ENCODE results near the gene TAF15.
A peak's percentile ranks its signal among the peaks of the same experiment; 100 is the strongest.

TAF15 gene

GRCh38 chr17:35774499-35774898 lies 34.8 kb upstream of the TAF15 start:
- TF ChIP-seq CTCF (conservative IDR thresholded peaks at IDR 0.05), result no peak
- peak overlapping the region; percentile 38 for H3K27ac ChIP-seq

- peak overlapping the region; percentile 38 for H3K27ac ChIP-seq
- no peak for TF ChIP-seq CTCF (conservative IDR thresholded peaks at IDR 0.05)
Observed at GRCh38 chr17:35775039-35775438, 34.2 kb upstream of the TAF15 start.

GRCh38 chr17:35775583-35775982 lies 33.7 kb upstream of the TAF15 start:
- TF ChIP-seq CTCF (conservative IDR thresholded peaks at IDR 0.05), result no peak
- no peak overlapping the region; the same call in 1 of the 2 replicates for H3K27ac ChIP-seq

- TF ChIP-seq CTCF (conservative IDR thresholded peaks at IDR 0.05), result no peak
- H3K27ac ChIP-seq, result no peak overlapping the region
Observed at GRCh38 chr17:35778641-35779196, 30.6 kb upstream of the TAF15 start.

- peak overlapping the region; percentile 90; the same call in 1 of the 2 replicates for H3K27ac ChIP-seq
- no peak for TF ChIP-seq CTCF (conservative IDR thresholded peaks at IDR 0.05)
Observed at GRCh38 chr17:35780950-35781349, 28.3 kb upstream of the TAF15 start.

DNA sequence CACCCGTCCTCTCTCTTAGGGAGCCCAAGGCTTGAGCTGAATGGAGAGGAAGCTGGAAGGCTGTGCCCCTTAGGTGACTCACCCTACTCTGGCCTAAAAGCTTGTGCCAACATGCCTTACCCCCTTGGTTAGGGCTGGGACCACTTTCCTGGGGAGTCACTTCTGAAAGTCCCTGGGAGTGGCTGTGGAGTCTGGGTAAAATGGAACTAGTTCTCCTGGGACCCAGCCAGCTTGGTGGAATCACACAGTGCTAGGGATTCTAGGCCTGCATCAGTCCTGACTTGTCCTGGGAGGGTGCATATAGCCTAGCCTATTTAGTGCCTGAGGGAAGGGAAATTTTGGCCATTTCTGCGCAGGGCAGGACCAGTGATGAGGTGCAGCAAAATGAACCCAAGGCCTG lies 24.4 kb upstream of the TAF15 start:
- peak overlapping the region; percentile 90 for H3K27ac ChIP-seq
- TF ChIP-seq CTCF (conservative IDR thresholded peaks at IDR 0.05), result no peak

GRCh38 chr17:35786941-35787432 lies 22.3 kb upstream of the TAF15 start:
- TF ChIP-seq CTCF (conservative IDR thresholded peaks at IDR 0.05), result no peak
- H3K27ac ChIP-seq, result peak overlapping the region; percentile 90

Measured in VCaP (cell line).